ENCODE data around the gene TMEM62.
"Not testable (repeated sequence)": the region's sequence is repeated elsewhere in the genome, so short reads cannot be mapped to it uniquely, and the experiment has no call there.

DNA sequence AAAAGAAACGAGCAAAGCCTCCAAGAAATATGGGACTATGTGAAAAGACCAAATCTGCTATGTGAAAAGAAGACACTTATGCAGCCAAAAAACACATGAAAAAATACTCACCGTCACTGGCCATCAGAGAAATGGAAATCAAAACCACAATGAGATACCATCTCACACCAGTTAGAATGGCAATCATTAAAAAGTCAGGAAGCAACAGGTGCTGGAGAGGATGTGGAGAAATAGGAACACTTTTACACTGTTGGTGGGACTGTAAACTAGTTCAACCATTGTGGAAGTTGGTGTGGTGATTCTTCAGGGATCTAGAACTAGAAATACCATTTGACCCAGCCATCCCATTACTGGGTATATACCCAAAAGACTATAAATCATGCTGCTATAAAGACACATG is 43.8 kb downstream of the TMEM62 start:
- TF ChIP-seq, protein P1, sequence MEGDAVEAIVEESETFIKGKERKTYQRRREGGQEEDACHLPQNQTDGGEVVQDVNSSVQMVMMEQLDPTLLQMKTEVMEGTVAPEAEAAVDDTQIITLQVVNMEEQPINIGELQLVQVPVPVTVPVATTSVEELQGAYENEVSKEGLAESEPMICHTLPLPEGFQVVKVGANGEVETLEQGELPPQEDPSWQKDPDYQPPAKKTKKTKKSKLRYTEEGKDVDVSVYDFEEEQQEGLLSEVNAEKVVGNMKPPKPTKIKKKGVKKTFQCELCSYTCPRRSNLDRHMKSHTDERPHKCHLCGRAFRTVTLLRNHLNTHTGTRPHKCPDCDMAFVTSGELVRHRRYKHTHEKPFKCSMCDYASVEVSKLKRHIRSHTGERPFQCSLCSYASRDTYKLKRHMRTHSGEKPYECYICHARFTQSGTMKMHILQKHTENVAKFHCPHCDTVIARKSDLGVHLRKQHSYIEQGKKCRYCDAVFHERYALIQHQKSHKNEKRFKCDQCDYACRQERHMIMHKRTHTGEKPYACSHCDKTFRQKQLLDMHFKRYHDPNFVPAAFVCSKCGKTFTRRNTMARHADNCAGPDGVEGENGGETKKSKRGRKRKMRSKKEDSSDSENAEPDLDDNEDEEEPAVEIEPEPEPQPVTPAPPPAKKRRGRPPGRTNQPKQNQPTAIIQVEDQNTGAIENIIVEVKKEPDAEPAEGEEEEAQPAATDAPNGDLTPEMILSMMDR (conservative IDR thresholded peaks at IDR 0.05), result not testable (repeated sequence)
- not testable (repeated sequence) for TF ChIP-seq ZFX (IDR thresholded peaks at IDR 0.05)
